GM19035 (cell line): Measurements from ENCODE around the gene TEKT3.

Experiments used
- ATAC-seq: cut with Tn5 transposase; IDR thresholded peaks from one replicate; pipeline ENCODE4 v1.9.1; 2021; ENCODE audit not compliant: unreplicated experiment

The TEKT3 gene

GRCh38 chr17:15341385-15341849 lies at the start of gene TEKT3:
TSS of gene TEKT3 (minus strand) at chr17:15341597. CDS start at chr17:15331585, 10,012 bp downstream.
- no peak for ATAC-seq

- no peak for ATAC-seq
These were observed 47.1 kb upstream of the TEKT3 start for GRCh38 chr17:15388356-15389041.

GRCh38 chr17:15386083-15386482 lies 44.7 kb upstream of the TEKT3 start:
- ATAC-seq, result no peak

- ATAC-seq, result no peak
These were observed 43.9 kb upstream of the TEKT3 start for GRCh38 chr17:15385305-15385704.

- no peak for ATAC-seq
These were observed 42.9 kb upstream of the TEKT3 start for GRCh38 chr17:15384142-15384787.

- ATAC-seq, result no peak
These were observed 41.5 kb upstream of the TEKT3 start for GRCh38 chr17:15382914-15383313.

GRCh38 chr17:15381707-15382106 lies 40.3 kb upstream of the TEKT3 start:
- ATAC-seq, result no peak

GRCh38 chr17:15380446-15380845 lies 39.0 kb upstream of the TEKT3 start:
- ATAC-seq, result no peak

GRCh38 chr17:15379659-15380058 lies 38.3 kb upstream of the TEKT3 start:
- no peak for ATAC-seq

GRCh38 chr17:15378243-15378642 lies 36.8 kb upstream of the TEKT3 start:
- ATAC-seq, result no peak

- no peak for ATAC-seq
These were observed 36.2 kb upstream of the TEKT3 start for GRCh38 chr17:15377616-15378015.

- ATAC-seq, result no peak
These were observed 35.8 kb upstream of the TEKT3 start for GRCh38 chr17:15377200-15377599.

- no peak for ATAC-seq
These were observed 30.2 kb upstream of the TEKT3 start for GRCh38 chr17:15371376-15372130.

GRCh38 chr17:15368600-15368999 lies 27.2 kb upstream of the TEKT3 start:
- no peak for ATAC-seq

GRCh38 chr17:15366026-15366425 lies 24.6 kb upstream of the TEKT3 start:
- no peak for ATAC-seq

- no peak for ATAC-seq
These were observed 23.2 kb upstream of the TEKT3 start for GRCh38 chr17:15364615-15365014.

GRCh38 chr17:15363702-15364101 lies 22.3 kb upstream of the TEKT3 start:
- no peak for ATAC-seq

- ATAC-seq, result no peak
These were observed 20.2 kb upstream of the TEKT3 start for GRCh38 chr17:15361592-15361991.

GRCh38 chr17:15361151-15361550 lies 19.8 kb upstream of the TEKT3 start:
- no peak for ATAC-seq

GRCh38 chr17:15354256-15354655 lies 12.9 kb upstream of the TEKT3 start:
- ATAC-seq, result no peak

GRCh38 chr17:15351925-15352324 lies 10.5 kb upstream of the TEKT3 start:
- no peak for ATAC-seq

- no peak for ATAC-seq
These were observed 10.1 kb upstream of the TEKT3 start for GRCh38 chr17:15351478-15351840.
